ENCODE results near the gene ZEB2.

- TF ChIP-seq, protein P1, sequence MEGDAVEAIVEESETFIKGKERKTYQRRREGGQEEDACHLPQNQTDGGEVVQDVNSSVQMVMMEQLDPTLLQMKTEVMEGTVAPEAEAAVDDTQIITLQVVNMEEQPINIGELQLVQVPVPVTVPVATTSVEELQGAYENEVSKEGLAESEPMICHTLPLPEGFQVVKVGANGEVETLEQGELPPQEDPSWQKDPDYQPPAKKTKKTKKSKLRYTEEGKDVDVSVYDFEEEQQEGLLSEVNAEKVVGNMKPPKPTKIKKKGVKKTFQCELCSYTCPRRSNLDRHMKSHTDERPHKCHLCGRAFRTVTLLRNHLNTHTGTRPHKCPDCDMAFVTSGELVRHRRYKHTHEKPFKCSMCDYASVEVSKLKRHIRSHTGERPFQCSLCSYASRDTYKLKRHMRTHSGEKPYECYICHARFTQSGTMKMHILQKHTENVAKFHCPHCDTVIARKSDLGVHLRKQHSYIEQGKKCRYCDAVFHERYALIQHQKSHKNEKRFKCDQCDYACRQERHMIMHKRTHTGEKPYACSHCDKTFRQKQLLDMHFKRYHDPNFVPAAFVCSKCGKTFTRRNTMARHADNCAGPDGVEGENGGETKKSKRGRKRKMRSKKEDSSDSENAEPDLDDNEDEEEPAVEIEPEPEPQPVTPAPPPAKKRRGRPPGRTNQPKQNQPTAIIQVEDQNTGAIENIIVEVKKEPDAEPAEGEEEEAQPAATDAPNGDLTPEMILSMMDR (conservative IDR thresholded peaks at IDR 0.05; ENCODE audit: low read length), result no peak
- TF ChIP-seq EZH2phosphoT487 (IDR thresholded peaks at IDR 0.05; ENCODE audit: borderline replicate concordance, low read depth, low read length), result no peak
Observed at GRCh38 chr2:144545787-144546186, 25.9 kb upstream of the ZEB2 start.

Data from OCI-LY7 (cell line).